Trophoblast cell (in vitro differentiated cells and primary cell): ENCODE data around the gene TC2N.

Source experiments
- DNase-seq, 2 donors: peaks; one replicate each; pipeline ENCODE4 v3.0.0-alpha.2; 2016
- H2AFZ ChIP-seq: 2 replicates; pipeline ENCODE4 v1.6.1; 2013; ENCODE audit warnings: low read length, moderate library complexity, mild to moderate bottlenecking; ENCODE audit not compliant: insufficient read depth, poor library complexity
- H2AK5ac ChIP-seq: 2 replicates; pipeline ENCODE4 v1.6.1; 2013; ENCODE audit warnings: mild to moderate bottlenecking, low read length
- H2BK120ac ChIP-seq: 2 replicates; pipeline ENCODE4 v1.6.1; 2013; ENCODE audit warnings: low read length, mild to moderate bottlenecking, moderate library complexity; ENCODE audit not compliant: insufficient read depth, poor library complexity
- H2BK12ac ChIP-seq: 2 replicates; pipeline ENCODE4 v1.6.1; 2013; ENCODE audit warnings: mild to moderate bottlenecking, low read length, moderate library complexity
- H2BK5ac ChIP-seq: 2 replicates; pipeline ENCODE4 v1.6.1; 2013; ENCODE audit warnings: low read length, low read depth, moderate library complexity, mild to moderate bottlenecking; ENCODE audit not compliant: poor library complexity
- H3K14ac ChIP-seq: 2 replicates; pipeline ENCODE4 v1.6.1; 2013; ENCODE audit warnings: mild to moderate bottlenecking, low read length
- H3K18ac ChIP-seq: 2 replicates; pipeline ENCODE4 v1.6.1; 2013; ENCODE audit warnings: mild to moderate bottlenecking, low read length
- H3K23ac ChIP-seq: 2 replicates; pipeline ENCODE4 v1.6.1; 2013; ENCODE audit warnings: low read length
- H3K27ac ChIP-seq: 2 replicates; pipeline ENCODE4 v1.5.1; 2013; ENCODE audit warnings: low read depth, mild to moderate bottlenecking, inconsistent platforms, low read length, moderate library complexity
- H3K27me3 ChIP-seq: 2 replicates; pipeline ENCODE4 v1.6.1; 2013; ENCODE audit warnings: inconsistent platforms, mild to moderate bottlenecking, low read length, moderate library complexity; ENCODE audit not compliant: insufficient read depth
- H3K36me3 ChIP-seq, 2 experiments: 1 replicate in 1 of 2; 2 replicates in 1 of 2; pipeline ENCODE4 v1.6.1; 2013; ENCODE audit warnings: low read length in 2 of 2, mild to moderate bottlenecking in 2 of 2, moderate library complexity in 1 of 2; ENCODE audit not compliant: insufficient read depth in 2 of 2, control insufficient read depth in 1 of 2
- H3K4ac ChIP-seq: 2 replicates; pipeline ENCODE4 v1.6.1; 2013; ENCODE audit warnings: low read depth, mild to moderate bottlenecking, low read length, moderate library complexity
- H3K4me1 ChIP-seq, 2 experiments: 1 replicate in 1 of 2; 2 replicates in 1 of 2; pipeline ENCODE4 v1.6.1; 2013; ENCODE audit warnings: low read length in 2 of 2, mild to moderate bottlenecking in 2 of 2, moderate library complexity in 1 of 2; ENCODE audit not compliant: insufficient read depth in 2 of 2, control insufficient read depth in 1 of 2
- H3K4me2 ChIP-seq: 2 replicates; pipeline ENCODE4 v1.6.1; 2013; ENCODE audit warnings: inconsistent platforms, mild to moderate bottlenecking, low read length, moderate library complexity
- H3K4me3 ChIP-seq: 2 replicates; pipeline ENCODE4 v1.5.1; 2013; ENCODE audit warnings: mild to moderate bottlenecking, low read depth, low read length, inconsistent platforms
- H3K79me1 ChIP-seq: one replicate; pipeline ENCODE4 v1.6.1; 2013; ENCODE audit warnings: low read length
- H3K79me2 ChIP-seq: 2 replicates; pipeline ENCODE4 v1.6.1; 2013; ENCODE audit warnings: low read length, mild to moderate bottlenecking; ENCODE audit not compliant: control insufficient read depth, insufficient read depth, poor library complexity
- H3K9ac ChIP-seq: 2 replicates; pipeline ENCODE4 v1.6.1; 2013; ENCODE audit warnings: mild to moderate bottlenecking, low read length
- H3K9me3 ChIP-seq: 2 replicates; pipeline ENCODE4 v1.6.1; 2013; ENCODE audit warnings: low read depth, mild to moderate bottlenecking, control low read depth, inconsistent platforms, low read length; ENCODE audit not compliant: insufficient read depth
- H4K12ac ChIP-seq: 2 replicates; pipeline ENCODE4 v1.6.1; 2013; ENCODE audit warnings: low read depth, mild to moderate bottlenecking, low read length, moderate library complexity
- H4K8ac ChIP-seq: 2 replicates; pipeline ENCODE4 v1.6.1; 2013; ENCODE audit warnings: low read depth, mild to moderate bottlenecking, low read length, moderate library complexity
- H4K91ac ChIP-seq: one replicate; pipeline ENCODE4 v1.6.1; 2013; ENCODE audit warnings: low read depth, mild to moderate bottlenecking, low read length, moderate library complexity
- WGBS: extraction: QIAGEN DNeasy Blood & Tissue Kit; methylation state at CpG from one replicate; pipeline ENCODE4 v1.1.7; 2013; ENCODE audit warnings: missing lambda C conversion rate; ENCODE audit not compliant: insufficient read length, insufficient coverage; ENCODE audit errors: extremely low coverage; 5-methylcytosine and 5-hydroxymethylcytosine counted together

TC2N gene

GRCh38 chr14:91893669-91894068 is 26.3 kb upstream of the TC2N start:
- no CpG with 5 or more reads among the region's 4 CpGs for WGBS
- Histone ChIP-seq H2AK5ac (no peak overlapping the region), H3K79me2 (no peaks in the 10 kb centered on the region), H4K8ac (no peak overlapping the region), H3K27me3 (no peaks in the 10 kb centered on the region), H3K4ac (no peak overlapping the region), H3K4me1 (peaks cover 0 to 1% of the 10 kb centered on the region in 2 experiments), H3K4me3 (no peak overlapping the region), H4K91ac (no peak overlapping the region), H2BK120ac (no peak overlapping the region), H3K14ac (no peak overlapping the region), H4K12ac (no peak overlapping the region), H3K4me2 (no peak overlapping the region), H3K79me1 (no peaks in the 10 kb centered on the region), H2BK12ac (no peak overlapping the region), H3K36me3 (no peaks in the 10 kb centered on the region), H3K23ac (no peak overlapping the region), H2AFZ (no peak overlapping the region), H3K27ac (no peak overlapping the region), H2BK5ac (no peak overlapping the region), H3K9ac (no peak overlapping the region), H3K18ac (no peak overlapping the region), H3K9me3 (no peaks in the 10 kb centered on the region)
- DNase-seq = no peak

DNA sequence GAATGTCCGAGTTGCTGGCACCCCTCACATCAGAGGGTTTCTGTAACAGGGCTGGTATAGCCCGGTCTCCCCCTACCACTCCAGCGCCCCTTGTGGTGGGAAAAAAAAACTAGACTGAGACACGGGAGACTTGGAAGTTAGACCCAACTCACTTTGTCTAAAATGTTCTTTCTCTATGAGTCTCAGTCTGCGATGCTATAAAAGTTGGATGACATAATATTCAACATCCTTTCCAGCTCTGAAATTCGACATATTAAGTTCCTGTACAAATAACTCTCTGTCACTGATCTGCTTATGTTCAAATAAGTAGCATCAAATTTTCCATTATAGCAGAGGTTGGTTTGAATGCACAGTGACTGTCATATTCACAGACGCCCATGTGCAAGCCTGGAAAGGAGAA is 25.7 kb upstream of the TC2N start:
- Histone ChIP-seq H3K4ac (no peak overlapping the region), H2BK120ac (no peak overlapping the region), H3K14ac (no peak overlapping the region), H3K4me2 (no peak overlapping the region), H3K23ac (no peak overlapping the region), H2AFZ (no peak overlapping the region), H2AK5ac (no peak overlapping the region), H3K4me1 (peaks cover 0 to 1% of the 10 kb centered on the region in 2 experiments), H2BK5ac (no peak overlapping the region), H4K91ac (no peak overlapping the region), H3K27me3 (no peaks in the 10 kb centered on the region), H3K79me2 (no peaks in the 10 kb centered on the region), H2BK12ac (no peak overlapping the region), H4K8ac (no peak overlapping the region), H3K4me3 (no peak overlapping the region), H3K36me3 (no peaks in the 10 kb centered on the region), H3K79me1 (no peaks in the 10 kb centered on the region), H3K9me3 (no peaks in the 10 kb centered on the region), H3K18ac (no peak overlapping the region), H4K12ac (no peak overlapping the region), H3K27ac (no peak overlapping the region), H3K9ac (no peak overlapping the region)
- DNase-seq = peak in 1 of 2 donors; percentile 39
- no CpG with 5 or more reads among the region's 7 CpGs for WGBS

GRCh38 chr14:91891721-91892220 is 24.4 kb upstream of the TC2N start:
- Histone ChIP-seq H2BK5ac (no peak overlapping the region), H2BK12ac (no peak overlapping the region), H3K4me3 (no peak overlapping the region), H3K4me2 (no peak overlapping the region), H3K27ac (no peak overlapping the region), H2AK5ac (no peak overlapping the region), H3K9ac (no peak overlapping the region), H3K79me1 (no peaks in the 10 kb centered on the region), H3K18ac (no peak overlapping the region), H3K9me3 (no peaks in the 10 kb centered on the region), H2BK120ac (no peak overlapping the region), H4K12ac (no peak overlapping the region), H3K4me1 (peaks cover 0 to 1% of the 10 kb centered on the region in 2 experiments), H4K8ac (no peak overlapping the region), H3K79me2 (no peaks in the 10 kb centered on the region), H3K36me3 (no peaks in the 10 kb centered on the region), H3K23ac (no peak overlapping the region), H2AFZ (no peak overlapping the region), H3K4ac (no peak overlapping the region), H4K91ac (no peak overlapping the region), H3K27me3 (no peaks in the 10 kb centered on the region), H3K14ac (no peak overlapping the region)
- DNase-seq = no peak
- no CpG with 5 or more reads among the region's 3 CpGs for whole genome bisulfite sequencing

GRCh38 chr14:91891101-91891500 is 23.8 kb upstream of the TC2N start:
- H3K27me3 ChIP-seq = no peaks in the 10 kb centered on the region
- no peak overlapping the region for H2BK120ac ChIP-seq
- H4K8ac ChIP-seq = no peak overlapping the region
- no peaks in the 10 kb centered on the region for H3K9me3 ChIP-seq
- H3K79me1 ChIP-seq = no peaks in the 10 kb centered on the region
- H3K79me2 ChIP-seq = no peaks in the 10 kb centered on the region
- H2AK5ac ChIP-seq = no peak overlapping the region
- no peak overlapping the region for H3K18ac ChIP-seq
- no peak overlapping the region for H3K9ac ChIP-seq
- H3K23ac ChIP-seq = no peak overlapping the region
- no peak for DNase-seq
- no peak overlapping the region for H2BK12ac ChIP-seq
- no peak overlapping the region for H3K14ac ChIP-seq
- H3K4me3 ChIP-seq = no peak overlapping the region
- peaks cover 0 to 1% of the 10 kb centered on the region in 2 experiments for H3K4me1 ChIP-seq
- H2AFZ ChIP-seq = no peak overlapping the region
- no peak overlapping the region for H4K91ac ChIP-seq
- no peak overlapping the region for H4K12ac ChIP-seq
- no peak overlapping the region for H3K4me2 ChIP-seq
- WGBS = no CpG with 5 or more reads among the region's 5 CpGs
- H3K36me3 ChIP-seq = no peaks in the 10 kb centered on the region
- no peak overlapping the region for H3K27ac ChIP-seq
- no peak overlapping the region for H2BK5ac ChIP-seq
- no peak overlapping the region for H3K4ac ChIP-seq
